GM12892 (cell line): ENCODE measurements around the gene VLDLR.

ENCODE experiments used
- POLR2A ChIP-seq: IDR thresholded peaks from 2 replicates; pipeline ENCODE4 v1.6.1; 2011; ENCODE audit warnings: low read depth, low read length, control low read depth
- POLR2AphosphoS5 ChIP-seq: IDR thresholded peaks from 2 replicates; pipeline ENCODE4 v1.6.1; 2011; ENCODE audit warnings: low read depth, low read length, control low read depth
- TAF1 ChIP-seq: IDR thresholded peaks from 2 replicates; pipeline ENCODE4 v1.6.1; 2011; ENCODE audit warnings: low read depth, mild to moderate bottlenecking, control low read depth, low read length, borderline replicate concordance

GRCh38 chr9:2591967-2592366, 29.6 kb upstream of the VLDLR start:
- TF ChIP-seq POLR2A: no peak
- TF ChIP-seq POLR2AphosphoS5: no peak
- TF ChIP-seq TAF1: no peak
